SK-N-SH treated with all-trans-retinoic acid at 6 μM for 48 hours (cell line): ENCODE data around the gene CIB1.

Experiments used
- CSDC2 ChIP-seq: fragments of 250-450 bp; sonication (Bioruptor Pico); IDR thresholded peaks from 2 replicates; pipeline ENCODE4 v1.5.0; 2020; ENCODE audit warnings: mild to moderate bottlenecking, moderate library complexity
- ESRRG ChIP-seq: fragments of 250-450 bp; sonication (Bioruptor Pico); IDR thresholded peaks from 2 replicates; pipeline ENCODE4 v1.6.1; 2021; ENCODE audit warnings: mild to moderate bottlenecking
- GLIS3 ChIP-seq: fragments of 250-450 bp; sonication (Bioruptor Pico); IDR thresholded peaks from 2 replicates; pipeline ENCODE4 v1.5.0; 2020; ENCODE audit warnings: mild to moderate bottlenecking, moderate library complexity
- ISL1 ChIP-seq: fragments of 250-450 bp; sonication (Bioruptor Pico); IDR thresholded peaks from 2 replicates; pipeline ENCODE4 v2.1.2; 2022; ENCODE audit warnings: mild to moderate bottlenecking, moderate library complexity
- PPARA ChIP-seq: fragments of 250-450 bp; sonication (Bioruptor Pico); IDR thresholded peaks from 2 replicates; pipeline ENCODE4 v1.5.0; 2020; ENCODE audit warnings: mild to moderate bottlenecking, borderline replicate concordance
- TCF4 ChIP-seq: fragments of 250-450 bp; sonication (Bioruptor Pico); IDR thresholded peaks from 2 replicates; pipeline ENCODE4 v1.8.0; 2021; ENCODE audit warnings: mild to moderate bottlenecking, moderate library complexity, borderline replicate concordance
- ZC3H10 ChIP-seq: fragments of 250-450 bp; sonication (Bioruptor Pico); IDR thresholded peaks from 2 replicates; pipeline ENCODE4 v1.5.1; 2021; ENCODE audit warnings: mild to moderate bottlenecking, moderate library complexity
- ZFP3 ChIP-seq: fragments of 250-450 bp; sonication (Bioruptor Pico); IDR thresholded peaks from 2 replicates; pipeline ENCODE4 v1.5.0; 2020; ENCODE audit warnings: mild to moderate bottlenecking, moderate library complexity
- ZNF565 ChIP-seq: fragments of 450-650 bp; formaldehyde crosslinking; conservative IDR thresholded peaks from 2 replicates; pipeline ENCODE4 v1.5.0; 2020; ENCODE audit warnings: low read depth, mild to moderate bottlenecking, moderate library complexity
- ZNF8 ChIP-seq: fragments of 450-650 bp; formaldehyde crosslinking; IDR thresholded peaks from 2 replicates; pipeline ENCODE4 v1.5.0; 2020; ENCODE audit warnings: mild to moderate bottlenecking, moderate library complexity
- TF ChIP-seq, protein P1 (sequence below): fragments of 250-450 bp; sonication (Bioruptor Pico); IDR thresholded peaks from 2 replicates; pipeline ENCODE4 v1.5.1; 2021; ENCODE audit warnings: mild to moderate bottlenecking, moderate library complexity
- TF ChIP-seq, protein P2 (sequence below): fragments of 250-450 bp; sonication (Bioruptor Pico); IDR thresholded peaks from 2 replicates; pipeline ENCODE4 v1.8.0; 2020; ENCODE audit warnings: mild to moderate bottlenecking, moderate library complexity, borderline replicate concordance
- TF ChIP-seq, protein P3 (sequence below): fragments of 250-450 bp; sonication (Bioruptor Pico); IDR thresholded peaks from 2 replicates; pipeline ENCODE4 v1.5.0; 2020; ENCODE audit warnings: mild to moderate bottlenecking, moderate library complexity
- TF ChIP-seq, protein P4 (sequence below): fragments of 250-450 bp; sonication (Bioruptor Pico); IDR thresholded peaks from 2 replicates; pipeline ENCODE4 v1.8.0; 2021; ENCODE audit warnings: low read depth, mild to moderate bottlenecking, moderate library complexity, borderline replicate concordance

DNA sequence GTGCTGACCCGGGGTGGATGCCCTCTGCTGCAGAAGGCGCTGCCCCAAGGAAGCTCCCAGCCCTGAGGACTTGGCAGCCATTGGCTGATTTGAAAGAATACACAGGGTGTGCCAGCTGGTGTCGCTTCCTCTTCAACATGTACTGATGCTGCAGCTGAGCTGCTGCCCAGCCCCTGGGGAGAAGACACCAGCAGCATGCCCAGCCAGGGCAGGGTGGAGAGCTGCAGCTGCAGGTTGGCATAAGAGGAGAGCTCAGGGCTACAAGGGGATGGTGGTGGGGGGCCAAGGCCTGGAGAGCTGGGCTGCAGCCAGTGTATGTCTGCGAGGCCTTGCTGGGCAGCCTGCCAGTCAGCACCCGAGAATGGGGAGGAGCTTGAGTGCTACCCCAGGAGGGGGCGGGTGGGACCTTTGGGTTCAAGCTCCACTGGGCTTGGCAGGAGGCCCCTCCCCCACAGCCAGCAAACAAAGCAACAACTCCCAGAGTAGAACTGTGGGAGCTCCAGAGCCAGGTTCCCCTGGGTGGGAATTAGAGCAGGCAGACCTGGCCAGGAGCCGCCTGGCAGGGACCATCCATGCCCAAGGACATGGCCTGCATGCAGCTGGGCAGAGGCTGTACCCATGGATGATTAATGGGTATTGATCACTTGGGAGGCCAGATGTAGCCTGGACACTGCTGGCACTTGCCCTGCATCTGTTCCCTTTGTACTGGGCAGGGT, 41.8 kb downstream of the CIB1 start:
- TF ChIP-seq, protein P1, sequence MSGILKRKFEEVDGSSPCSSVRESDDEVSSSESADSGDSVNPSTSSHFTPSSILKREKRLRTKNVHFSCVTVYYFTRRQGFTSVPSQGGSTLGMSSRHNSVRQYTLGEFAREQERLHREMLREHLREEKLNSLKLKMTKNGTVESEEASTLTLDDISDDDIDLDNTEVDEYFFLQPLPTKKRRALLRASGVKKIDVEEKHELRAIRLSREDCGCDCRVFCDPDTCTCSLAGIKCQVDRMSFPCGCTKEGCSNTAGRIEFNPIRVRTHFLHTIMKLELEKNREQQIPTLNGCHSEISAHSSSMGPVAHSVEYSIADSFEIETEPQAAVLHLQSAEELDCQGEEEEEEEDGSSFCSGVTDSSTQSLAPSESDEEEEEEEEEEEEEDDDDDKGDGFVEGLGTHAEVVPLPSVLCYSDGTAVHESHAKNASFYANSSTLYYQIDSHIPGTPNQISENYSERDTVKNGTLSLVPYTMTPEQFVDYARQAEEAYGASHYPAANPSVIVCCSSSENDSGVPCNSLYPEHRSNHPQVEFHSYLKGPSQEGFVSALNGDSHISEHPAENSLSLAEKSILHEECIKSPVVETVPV (CRISPR knock-in tag) = no peak
- TF ChIP-seq ZNF565 (no peak), ZC3H10 (no peak), CSDC2 (no peak), ISL1 (CRISPR knock-in tag) (no peak), ESRRG (CRISPR knock-in tag) (no peak), PPARA (no peak), ZFP3 (no peak), TCF4 (CRISPR knock-in tag) (peak; percentile 27; the same call in 1 of the 2 replicates), GLIS3 (CRISPR knock-in tag) (no peak), ZNF8 (CRISPR knock-in tag) (no peak)
- TF ChIP-seq, protein P2, sequence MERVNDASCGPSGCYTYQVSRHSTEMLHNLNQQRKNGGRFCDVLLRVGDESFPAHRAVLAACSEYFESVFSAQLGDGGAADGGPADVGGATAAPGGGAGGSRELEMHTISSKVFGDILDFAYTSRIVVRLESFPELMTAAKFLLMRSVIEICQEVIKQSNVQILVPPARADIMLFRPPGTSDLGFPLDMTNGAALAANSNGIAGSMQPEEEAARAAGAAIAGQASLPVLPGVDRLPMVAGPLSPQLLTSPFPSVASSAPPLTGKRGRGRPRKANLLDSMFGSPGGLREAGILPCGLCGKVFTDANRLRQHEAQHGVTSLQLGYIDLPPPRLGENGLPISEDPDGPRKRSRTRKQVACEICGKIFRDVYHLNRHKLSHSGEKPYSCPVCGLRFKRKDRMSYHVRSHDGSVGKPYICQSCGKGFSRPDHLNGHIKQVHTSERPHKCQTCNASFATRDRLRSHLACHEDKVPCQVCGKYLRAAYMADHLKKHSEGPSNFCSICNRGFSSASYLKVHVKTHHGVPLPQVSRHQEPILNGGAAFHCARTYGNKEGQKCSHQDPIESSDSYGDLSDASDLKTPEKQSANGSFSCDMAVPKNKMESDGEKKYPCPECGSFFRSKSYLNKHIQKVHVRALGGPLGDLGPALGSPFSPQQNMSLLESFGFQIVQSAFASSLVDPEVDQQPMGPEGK (CRISPR knock-in tag) = no peak
- TF ChIP-seq, protein P3, sequence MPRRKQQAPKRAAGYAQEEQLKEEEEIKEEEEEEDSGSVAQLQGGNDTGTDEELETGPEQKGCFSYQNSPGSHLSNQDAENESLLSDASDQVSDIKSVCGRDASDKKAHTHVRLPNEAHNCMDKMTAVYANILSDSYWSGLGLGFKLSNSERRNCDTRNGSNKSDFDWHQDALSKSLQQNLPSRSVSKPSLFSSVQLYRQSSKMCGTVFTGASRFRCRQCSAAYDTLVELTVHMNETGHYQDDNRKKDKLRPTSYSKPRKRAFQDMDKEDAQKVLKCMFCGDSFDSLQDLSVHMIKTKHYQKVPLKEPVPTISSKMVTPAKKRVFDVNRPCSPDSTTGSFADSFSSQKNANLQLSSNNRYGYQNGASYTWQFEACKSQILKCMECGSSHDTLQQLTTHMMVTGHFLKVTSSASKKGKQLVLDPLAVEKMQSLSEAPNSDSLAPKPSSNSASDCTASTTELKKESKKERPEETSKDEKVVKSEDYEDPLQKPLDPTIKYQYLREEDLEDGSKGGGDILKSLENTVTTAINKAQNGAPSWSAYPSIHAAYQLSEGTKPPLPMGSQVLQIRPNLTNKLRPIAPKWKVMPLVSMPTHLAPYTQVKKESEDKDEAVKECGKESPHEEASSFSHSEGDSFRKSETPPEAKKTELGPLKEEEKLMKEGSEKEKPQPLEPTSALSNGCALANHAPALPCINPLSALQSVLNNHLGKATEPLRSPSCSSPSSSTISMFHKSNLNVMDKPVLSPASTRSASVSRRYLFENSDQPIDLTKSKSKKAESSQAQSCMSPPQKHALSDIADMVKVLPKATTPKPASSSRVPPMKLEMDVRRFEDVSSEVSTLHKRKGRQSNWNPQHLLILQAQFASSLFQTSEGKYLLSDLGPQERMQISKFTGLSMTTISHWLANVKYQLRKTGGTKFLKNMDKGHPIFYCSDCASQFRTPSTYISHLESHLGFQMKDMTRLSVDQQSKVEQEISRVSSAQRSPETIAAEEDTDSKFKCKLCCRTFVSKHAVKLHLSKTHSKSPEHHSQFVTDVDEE (CRISPR knock-in tag) = no peak
- TF ChIP-seq, protein P4, sequence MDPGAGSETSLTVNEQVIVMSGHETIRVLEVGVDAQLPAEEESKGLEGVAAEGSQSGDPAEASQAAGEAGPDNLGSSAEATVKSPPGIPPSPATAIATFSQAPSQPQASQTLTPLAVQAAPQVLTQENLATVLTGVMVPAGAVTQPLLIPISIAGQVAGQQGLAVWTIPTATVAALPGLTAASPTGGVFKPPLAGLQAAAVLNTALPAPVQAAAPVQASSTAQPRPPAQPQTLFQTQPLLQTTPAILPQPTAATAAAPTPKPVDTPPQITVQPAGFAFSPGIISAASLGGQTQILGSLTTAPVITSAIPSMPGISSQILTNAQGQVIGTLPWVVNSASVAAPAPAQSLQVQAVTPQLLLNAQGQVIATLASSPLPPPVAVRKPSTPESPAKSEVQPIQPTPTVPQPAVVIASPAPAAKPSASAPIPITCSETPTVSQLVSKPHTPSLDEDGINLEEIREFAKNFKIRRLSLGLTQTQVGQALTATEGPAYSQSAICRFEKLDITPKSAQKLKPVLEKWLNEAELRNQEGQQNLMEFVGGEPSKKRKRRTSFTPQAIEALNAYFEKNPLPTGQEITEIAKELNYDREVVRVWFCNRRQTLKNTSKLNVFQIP (CRISPR knock-in tag) = no peak
